ENCODE results near the gene U2AF2.

The U2AF2 gene

DNA sequence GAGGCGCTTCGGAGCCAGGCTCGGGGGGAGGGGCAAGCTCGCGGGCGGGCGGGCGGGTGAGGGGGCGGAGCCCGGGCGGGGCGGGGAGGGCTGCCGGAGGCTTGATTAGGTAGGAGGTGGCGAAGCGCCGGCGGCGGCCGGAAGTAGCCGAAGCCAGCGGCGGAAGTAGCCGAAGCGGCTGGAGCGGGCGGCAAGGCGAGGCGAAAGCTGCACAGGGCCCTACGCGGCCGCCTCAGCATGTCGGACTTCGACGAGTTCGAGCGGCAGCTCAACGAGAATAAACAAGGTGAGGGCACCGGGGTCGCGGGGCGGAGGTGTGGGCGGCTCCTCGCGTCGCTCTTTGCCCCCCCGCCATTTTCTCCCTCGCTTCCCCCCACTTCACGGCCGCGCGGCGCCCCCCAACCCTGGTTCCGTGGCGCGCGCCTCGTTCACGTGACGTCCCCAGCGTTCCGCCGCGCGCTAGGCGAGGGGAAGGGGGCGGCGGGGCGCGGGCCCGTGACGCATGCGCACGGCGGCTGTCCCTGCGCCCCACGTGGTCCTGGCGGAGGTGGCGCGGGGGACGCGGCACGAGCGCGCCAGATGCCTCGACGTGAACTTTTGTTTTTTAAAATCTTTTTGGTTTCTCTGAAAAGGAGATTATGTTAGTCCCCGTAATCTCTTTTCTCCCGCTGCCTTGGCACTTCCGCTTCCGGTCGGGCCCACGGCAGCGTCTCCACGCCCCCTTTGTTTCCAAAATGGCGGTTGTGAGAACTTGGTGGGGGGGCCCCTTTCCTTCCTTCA lies at the start of gene U2AF2:
U2AF2 (plus strand) TSS at position 168 of the 780 bp plus-strand sequence; CDS start at position 238, 70 bp downstream.
- peak; percentile 97 for DNase-seq

DNA sequence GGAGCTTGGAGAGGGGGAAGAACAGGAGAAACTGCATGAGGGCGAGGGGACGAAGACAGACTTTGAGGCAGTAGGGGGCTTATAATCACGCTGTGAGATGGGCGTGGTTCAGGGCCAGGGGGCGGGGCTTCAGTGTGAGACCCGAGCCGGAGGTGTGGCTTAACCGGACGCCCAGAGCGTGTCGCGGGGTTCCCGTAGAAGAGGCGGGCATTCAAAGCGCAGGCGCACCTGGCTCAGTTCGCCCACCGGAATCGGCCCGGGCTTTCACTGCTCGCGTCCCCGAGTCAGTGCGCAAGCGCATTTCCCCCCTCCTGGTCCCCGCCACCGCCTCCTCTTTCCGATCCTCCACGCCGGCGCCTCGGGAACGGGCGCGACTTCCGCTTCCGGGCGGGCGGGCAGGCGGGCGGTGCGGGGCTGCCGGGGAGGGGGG lies 49.6 kb upstream of the U2AF2 start:
- DNase-seq, result peak; percentile 97

DNA sequence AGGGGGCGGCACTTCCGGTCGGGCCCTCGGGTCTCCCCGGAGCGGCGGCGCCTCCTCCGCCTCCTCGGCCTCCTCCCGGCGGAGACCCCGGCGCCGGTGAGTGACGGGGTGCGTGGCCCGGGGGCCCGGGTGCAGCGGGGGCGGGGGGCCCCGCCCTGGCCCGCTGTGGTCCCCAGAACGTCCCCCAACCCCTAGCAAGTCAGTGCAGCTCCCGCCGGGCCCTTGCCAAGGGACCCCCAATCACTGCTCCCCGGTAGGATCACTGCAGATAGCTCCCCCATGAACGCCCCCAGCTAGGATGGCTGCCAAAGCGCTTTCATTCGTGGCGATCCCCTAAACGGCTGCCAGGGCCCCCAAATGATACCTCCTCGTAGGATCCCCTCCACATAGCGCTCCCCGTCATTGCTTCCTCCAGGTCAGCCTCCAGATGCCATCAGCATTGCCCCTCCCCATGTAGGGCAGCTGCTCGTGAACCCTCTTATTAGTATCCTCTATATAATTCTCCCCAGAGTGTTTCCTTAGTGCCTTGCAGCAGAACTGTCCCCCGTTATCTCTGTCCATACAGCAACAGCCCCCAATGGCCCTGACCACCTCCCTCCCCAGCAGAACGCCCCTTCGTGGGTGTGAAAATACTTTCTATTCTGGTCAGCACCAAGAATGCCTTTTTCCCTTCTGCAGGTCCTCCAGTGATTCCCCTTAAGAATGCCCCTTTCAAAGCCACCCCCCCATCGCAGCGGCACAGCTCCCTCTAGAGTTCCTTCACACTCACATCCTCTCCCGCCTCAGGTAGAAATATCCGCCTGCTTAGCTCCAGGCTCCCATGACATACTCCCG lies 49.0 kb upstream of the U2AF2 start, which contains the start of gene ZNF865:
ZNF865 (plus strand) TSS at position 11 of the 834 bp plus-strand sequence. CDS start 7,972 bp downstream, outside the sequence.
- DNase-seq, result peak; percentile 56

DNA sequence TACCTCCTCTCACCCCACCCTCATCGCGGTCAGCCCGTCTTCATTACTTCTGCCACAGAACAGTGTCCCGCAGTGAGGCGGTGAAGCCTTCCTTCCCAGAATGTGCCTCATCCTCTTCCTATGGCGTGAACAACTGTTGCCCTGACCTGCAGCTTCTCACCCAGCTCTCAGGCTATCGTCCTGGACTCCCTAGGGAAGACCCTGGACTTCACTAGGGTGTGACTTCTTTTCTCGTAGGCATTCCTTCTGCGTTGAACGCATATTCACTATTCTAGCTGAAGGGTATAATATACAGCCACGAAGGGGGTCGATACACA lies 48.4 kb upstream of the U2AF2 start:
- no peak for DNase-seq

- no peak for DNase-seq
Observed at GRCh38 chr19:55606817-55607216, 48.0 kb upstream of the U2AF2 start.

GRCh38 chr19:55609326-55609725 lies 45.5 kb upstream of the U2AF2 start:
- DNase-seq, result no peak

- DNase-seq, result no peak
Observed at GRCh38 chr19:55611300-55611982, 43.4 kb upstream of the U2AF2 start.

DNA sequence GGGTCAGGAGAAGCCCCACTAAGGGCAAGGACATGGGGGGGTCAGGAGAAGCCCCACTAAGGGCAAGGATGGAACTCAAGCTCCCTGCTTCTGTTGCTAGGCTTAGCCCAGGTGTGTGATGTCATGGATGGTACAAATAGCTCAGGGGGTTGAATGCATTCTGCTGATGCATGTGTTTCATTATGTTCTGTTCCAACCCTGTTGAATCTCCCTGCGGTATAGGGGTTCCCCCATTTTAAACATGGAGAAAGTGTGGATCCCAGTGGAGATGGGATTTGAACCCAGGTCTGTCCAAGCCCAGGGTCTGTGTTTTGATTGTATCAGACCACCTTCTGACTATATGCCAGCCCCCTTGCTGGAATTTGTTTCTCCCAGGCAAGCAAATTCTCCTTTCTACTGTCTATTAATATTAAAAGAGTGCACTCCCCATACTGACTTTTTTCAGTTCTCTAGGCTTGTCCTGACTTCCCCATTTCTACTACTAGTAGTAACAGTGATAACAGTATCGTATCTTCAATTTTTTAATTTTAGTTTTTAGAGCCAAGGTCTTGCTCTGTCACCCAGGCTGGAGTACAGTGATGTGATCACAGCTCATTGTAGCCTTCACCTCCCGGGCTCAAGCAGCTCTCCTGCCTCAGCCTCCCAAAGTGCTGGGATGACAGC lies 42.7 kb upstream of the U2AF2 start:
- DNase-seq, result no peak

- DNase-seq, result no peak
Observed at GRCh38 chr19:55613396-55613795, 41.4 kb upstream of the U2AF2 start.

DNA sequence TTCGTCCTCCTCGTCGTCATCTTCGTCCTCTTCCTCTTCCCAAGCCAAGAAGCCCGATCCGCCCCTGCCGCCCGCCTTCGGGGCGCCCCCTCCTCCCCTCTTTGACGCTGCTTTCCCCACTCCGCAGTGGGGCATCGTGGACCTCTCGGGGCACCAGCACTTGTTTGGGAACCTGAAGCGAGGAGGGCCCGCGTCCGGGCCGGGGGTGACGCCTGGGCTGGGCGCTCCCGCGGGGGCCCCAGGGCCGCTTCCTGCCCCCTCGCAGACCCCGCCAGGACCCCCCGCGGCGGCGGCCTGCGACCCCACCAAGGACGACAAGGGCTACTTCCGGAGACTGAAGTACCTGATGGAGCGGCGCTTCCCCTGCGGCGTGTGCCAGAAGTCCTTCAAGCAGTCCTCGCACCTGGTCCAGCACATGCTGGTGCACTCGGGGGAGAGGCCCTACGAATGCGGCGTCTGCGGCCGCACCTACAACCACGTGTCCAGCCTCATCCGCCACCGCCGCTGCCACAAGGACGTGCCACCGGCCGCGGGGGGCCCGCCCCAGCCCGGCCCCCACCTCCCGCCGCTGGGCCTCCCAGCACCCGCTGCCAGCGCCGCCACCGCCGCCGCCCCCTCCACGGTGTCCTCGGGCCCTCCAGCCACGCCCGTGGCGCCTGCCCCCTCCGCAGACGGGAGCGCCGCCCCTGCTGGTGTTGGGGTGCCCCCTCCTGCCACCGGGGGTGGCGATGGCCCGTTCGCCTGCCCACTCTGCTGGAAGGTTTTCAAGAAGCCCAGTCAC lies 40.7 kb upstream of the U2AF2 start:
- no peak for DNase-seq

DNA sequence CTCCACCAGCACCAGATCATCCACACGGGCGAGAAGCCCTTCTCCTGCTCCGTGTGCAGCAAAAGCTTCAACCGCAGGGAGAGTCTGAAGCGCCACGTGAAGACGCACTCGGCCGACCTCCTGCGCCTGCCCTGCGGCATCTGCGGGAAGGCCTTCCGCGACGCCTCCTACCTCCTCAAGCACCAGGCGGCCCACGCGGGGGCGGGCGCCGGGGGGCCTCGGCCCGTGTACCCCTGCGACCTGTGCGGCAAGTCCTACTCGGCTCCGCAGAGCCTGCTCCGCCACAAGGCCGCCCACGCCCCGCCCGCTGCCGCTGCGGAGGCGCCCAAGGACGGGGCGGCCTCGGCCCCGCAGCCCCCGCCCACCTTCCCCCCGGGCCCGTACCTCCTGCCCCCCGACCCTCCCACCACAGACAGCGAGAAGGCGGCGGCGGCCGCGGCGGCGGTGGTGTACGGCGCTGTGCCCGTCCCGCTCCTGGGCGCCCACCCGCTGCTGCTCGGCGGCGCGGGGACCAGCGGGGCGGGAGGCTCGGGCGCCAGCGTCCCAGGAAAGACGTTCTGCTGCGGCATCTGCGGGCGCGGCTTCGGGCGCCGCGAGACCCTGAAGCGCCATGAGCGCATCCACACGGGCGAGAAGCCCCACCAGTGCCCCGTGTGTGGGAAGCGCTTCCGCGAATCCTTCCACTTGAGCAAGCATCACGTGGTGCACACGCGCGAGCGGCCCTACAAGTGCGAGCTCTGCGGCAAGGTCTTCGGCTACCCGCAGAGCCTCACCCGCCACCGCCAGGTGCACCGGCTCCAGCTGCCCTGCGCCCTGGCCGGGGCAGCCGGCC lies 39.9 kb upstream of the U2AF2 start:
- DNase-seq, result no peak

DNA sequence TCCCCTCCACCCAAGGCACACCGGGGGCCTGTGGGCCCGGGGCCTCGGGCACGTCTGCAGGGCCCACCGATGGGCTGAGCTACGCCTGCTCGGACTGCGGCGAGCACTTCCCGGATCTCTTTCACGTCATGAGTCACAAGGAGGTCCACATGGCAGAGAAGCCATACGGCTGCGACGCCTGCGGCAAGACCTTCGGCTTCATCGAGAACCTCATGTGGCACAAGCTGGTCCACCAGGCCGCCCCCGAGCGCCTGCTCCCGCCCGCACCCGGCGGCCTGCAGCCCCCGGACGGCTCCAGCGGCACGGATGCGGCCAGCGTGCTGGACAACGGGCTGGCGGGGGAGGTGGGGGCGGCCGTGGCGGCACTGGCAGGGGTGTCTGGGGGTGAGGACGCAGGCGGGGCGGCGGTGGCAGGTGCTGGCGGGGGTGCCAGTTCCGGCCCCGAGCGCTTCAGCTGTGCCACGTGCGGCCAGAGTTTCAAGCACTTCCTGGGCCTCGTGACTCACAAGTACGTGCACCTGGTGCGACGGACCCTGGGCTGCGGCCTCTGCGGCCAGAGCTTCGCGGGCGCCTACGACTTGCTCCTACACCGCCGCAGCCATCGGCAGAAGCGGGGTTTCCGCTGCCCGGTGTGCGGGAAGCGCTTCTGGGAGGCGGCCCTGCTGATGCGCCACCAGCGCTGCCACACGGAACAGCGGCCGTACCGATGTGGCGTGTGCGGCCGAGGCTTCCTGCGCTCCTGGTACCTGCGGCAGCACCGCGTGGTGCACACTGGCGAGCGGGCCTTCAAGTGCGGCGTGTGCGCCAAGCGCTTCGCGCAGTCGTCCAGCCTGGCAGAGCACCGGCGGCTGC lies 39.1 kb upstream of the U2AF2 start:
- DNase-seq, result no peak

DNA sequence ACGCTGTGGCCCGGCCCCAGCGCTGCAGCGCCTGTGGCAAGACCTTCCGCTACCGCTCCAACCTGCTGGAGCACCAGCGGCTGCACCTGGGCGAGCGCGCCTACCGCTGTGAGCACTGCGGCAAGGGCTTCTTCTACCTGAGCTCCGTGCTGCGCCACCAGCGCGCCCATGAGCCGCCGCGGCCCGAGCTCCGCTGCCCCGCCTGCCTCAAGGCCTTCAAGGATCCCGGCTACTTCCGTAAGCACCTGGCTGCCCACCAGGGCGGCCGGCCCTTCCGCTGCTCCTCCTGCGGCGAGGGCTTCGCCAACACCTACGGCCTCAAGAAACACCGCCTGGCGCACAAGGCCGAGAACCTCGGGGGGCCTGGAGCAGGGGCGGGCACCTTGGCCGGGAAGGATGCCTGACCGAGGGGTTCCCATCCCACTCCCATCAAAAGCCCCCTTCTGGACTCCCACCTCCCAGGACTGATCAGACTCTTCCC lies 38.4 kb upstream of the U2AF2 start:
- DNase-seq, result no peak

GRCh38 chr19:55617426-55617825 lies 37.4 kb upstream of the U2AF2 start:
- no peak for DNase-seq

- no peak for DNase-seq
Observed at GRCh38 chr19:55618426-55618825, 36.4 kb upstream of the U2AF2 start.

- no peak for DNase-seq
Observed at GRCh38 chr19:55619286-55619685, 35.5 kb upstream of the U2AF2 start.

DNA sequence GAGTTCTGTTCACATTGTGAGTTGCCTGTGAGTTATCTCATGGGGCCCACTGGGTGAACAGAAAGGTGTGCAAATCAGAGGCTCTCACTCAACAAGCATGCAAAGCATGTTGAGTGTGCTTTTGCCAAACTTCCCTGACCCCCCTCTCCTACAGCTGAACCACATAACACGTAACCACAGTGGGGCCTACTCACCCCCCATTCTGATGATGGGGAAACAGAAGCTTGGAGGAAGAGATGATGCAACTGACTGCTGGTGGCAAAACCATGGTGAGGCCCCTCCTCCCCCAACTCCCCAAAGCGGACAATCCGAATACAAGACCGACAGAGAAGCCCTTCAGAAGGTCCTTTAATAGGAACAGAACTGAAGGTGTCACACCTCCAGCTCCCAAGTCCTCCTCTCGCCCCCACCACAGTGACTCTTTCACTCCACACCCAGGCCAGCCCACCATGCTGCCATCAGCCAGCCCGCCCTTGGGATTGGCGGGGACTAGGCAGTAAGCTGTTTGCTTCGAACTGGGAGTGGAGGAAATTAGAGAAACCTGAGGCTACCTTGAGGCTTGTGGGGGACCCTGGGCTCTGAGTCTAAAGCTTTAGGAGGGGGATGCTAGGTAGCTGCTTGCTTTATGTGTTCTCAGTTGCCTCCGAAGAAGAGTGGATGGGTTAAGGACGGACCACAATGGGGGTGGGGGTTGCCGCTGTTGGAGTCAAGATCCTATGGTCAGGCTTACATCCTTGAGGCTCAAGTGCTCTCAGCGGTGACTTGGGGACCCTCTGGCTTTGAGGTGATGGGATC lies 34.2 kb upstream of the U2AF2 start:
- no peak for DNase-seq

- no peak for DNase-seq
Observed at GRCh38 chr19:55621205-55621672, 33.6 kb upstream of the U2AF2 start.

GRCh38 chr19:55621673-55622231 lies 33.1 kb upstream of the U2AF2 start:
- DNase-seq, result no peak

Data from activated CD4-positive, CD25-positive, alpha-beta regulatory T cell treated with anti-CD3 and anti-CD28 coated beads, Interleukin-2, amount 50 U/mL, for 72 hours (primary cell).